Astrocyte (in vitro differentiated cells and primary cell): ENCODE measurements around the gene DPM3. TPM values are rescaled to one million over a fixed set of nuclear protein-coding genes. Genes with fewer than 3 reads are reported as not detected.

Experiments
- DNase-seq: peaks from one replicate; pipeline ENCODE4 v3.0.0-alpha.2; 2010; ENCODE audit warnings: low read depth
- FAIRE-seq: peaks from 2 replicates; lab custom pipeline; 2011; peaks lifted over from hg19 to GRCh38; lab: Jason Lieb, UNC
- H2AFZ ChIP-seq: 2 replicates; pipeline ENCODE4 v1.6.0; 2012; ENCODE audit warnings: low read depth, low read length, inconsistent platforms
- H3K27ac ChIP-seq: 2 replicates; pipeline ENCODE4 v1.5.1; 2011; ENCODE audit warnings: low read depth, low read length, inconsistent platforms
- H3K27me3 ChIP-seq: 2 replicates; pipeline ENCODE4 v1.6.0; 2011; ENCODE audit warnings: low read length, inconsistent platforms; ENCODE audit not compliant: insufficient read depth
- H3K36me3 ChIP-seq: 2 replicates; pipeline ENCODE4 v1.5.1; 2011; ENCODE audit warnings: low read length, inconsistent platforms; ENCODE audit not compliant: insufficient read depth
- H3K4me1 ChIP-seq: 2 replicates; pipeline ENCODE4 v1.5.1; 2011; ENCODE audit warnings: low read length, inconsistent platforms; ENCODE audit not compliant: insufficient read depth
- H3K4me2 ChIP-seq: 2 replicates; pipeline ENCODE4 v1.6.0; 2012; ENCODE audit warnings: low read length, inconsistent platforms
- H3K4me3 ChIP-seq: 2 replicates; pipeline ENCODE4 v1.5.1; 2011; ENCODE audit warnings: low read depth, mild to moderate bottlenecking, low read length, inconsistent platforms; ENCODE audit not compliant: insufficient read depth
- H3K79me2 ChIP-seq: 2 replicates; pipeline ENCODE4 v1.6.0; 2012; ENCODE audit warnings: mild to moderate bottlenecking, low read length, inconsistent platforms; ENCODE audit not compliant: insufficient read depth
- H3K9ac ChIP-seq: 2 replicates; pipeline ENCODE4 v1.6.0; 2012; ENCODE audit warnings: mild to moderate bottlenecking, low read length, inconsistent platforms
- H3K9me3 ChIP-seq: 2 replicates; pipeline ENCODE4 v1.5.1; 2012; ENCODE audit warnings: low read depth, mild to moderate bottlenecking, low read length, inconsistent platforms; ENCODE audit not compliant: insufficient read depth
- H4K20me1 ChIP-seq: 2 replicates; pipeline ENCODE4 v1.6.0; 2012; ENCODE audit warnings: low read length, inconsistent platforms; ENCODE audit not compliant: insufficient read depth
- H3K27ac Mint-ChIP-seq: one replicate; pipeline ENCODE4 v1.8.0; 2021; ENCODE audit warnings: mild to moderate bottlenecking, mixed read lengths; ENCODE audit not compliant: unreplicated experiment
- H3K27me3 Mint-ChIP-seq: one replicate; pipeline ENCODE4 v1.8.0; 2021; ENCODE audit warnings: low read depth, mixed read lengths; ENCODE audit not compliant: unreplicated experiment
- H3K36me3 Mint-ChIP-seq: one replicate; pipeline ENCODE4 v1.8.0; 2021; ENCODE audit warnings: low read depth, mixed read lengths; ENCODE audit not compliant: unreplicated experiment
- H3K4me1 Mint-ChIP-seq: one replicate; pipeline ENCODE4 v1.8.0; 2021; ENCODE audit warnings: low read depth, mixed read lengths; ENCODE audit not compliant: unreplicated experiment
- H3K4me3 Mint-ChIP-seq: one replicate; pipeline ENCODE4 v1.8.0; 2021; ENCODE audit warnings: mild to moderate bottlenecking, moderate library complexity, mixed read lengths; ENCODE audit not compliant: unreplicated experiment
- H3K9me3 Mint-ChIP-seq: one replicate; pipeline ENCODE4 v1.8.0; 2021; ENCODE audit warnings: mild to moderate bottlenecking, mixed read lengths; ENCODE audit not compliant: unreplicated experiment
- CTCF ChIP-seq: IDR thresholded peaks from 2 replicates; pipeline ENCODE4 v1.5.1; 2011; ENCODE audit warnings: low read depth, mild to moderate bottlenecking, inconsistent platforms, low read length, moderate library complexity; ENCODE audit not compliant: insufficient read depth
- EZH2 ChIP-seq: IDR thresholded peaks from 2 replicates; pipeline ENCODE4 v1.6.1; 2012; ENCODE audit warnings: mild to moderate bottlenecking, low read length, inconsistent platforms; ENCODE audit not compliant: insufficient read depth
- total RNA-seq: library from RNA; stranded (reverse); gene quantifications from 2 replicates; pipeline ENCODE4 v1.2.1, GENCODE V29; 2021

The DPM3 gene
- total RNA-seq, 1 donor from 2014 or later: 31.0 TPM

- H3K27ac ChIP-seq: no peak overlapping the region
- no peak overlapping the region for H3K4me2 ChIP-seq
- H3K27me3 ChIP-seq: peaks cover 17% of the 10 kb centered on the region
- H3K36me3 ChIP-seq: no peaks in the 10 kb centered on the region
- Mint-ChIP-seq H3K9me3 (no peaks in the 10 kb centered on the region), H3K27ac (no peak overlapping the region), H3K27me3 (peaks cover 11% of the 10 kb centered on the region), H3K4me1 (peaks cover 10% of the 10 kb centered on the region), H3K36me3 (no peaks in the 10 kb centered on the region), H3K4me3 (no peak overlapping the region)
- no peak overlapping the region for H2AFZ ChIP-seq
- H3K4me1 ChIP-seq: peaks cover 7% of the 10 kb centered on the region
- no peaks in the 10 kb centered on the region for H4K20me1 ChIP-seq
- FAIRE-seq (no peak), DNase-seq (no peak)
- no peak overlapping the region for H3K9ac ChIP-seq
- no peaks in the 10 kb centered on the region for H3K9me3 ChIP-seq
- H3K4me3 ChIP-seq: no peak overlapping the region
- TF ChIP-seq EZH2 (no peak), CTCF (no peak)
- H3K79me2 ChIP-seq: no peaks in the 10 kb centered on the region
Measured at GRCh38 chr1:155094622-155094948, 45.7 kb downstream of the DPM3 start.

- no peak for TF ChIP-seq EZH2
- peak; percentile 22 for TF ChIP-seq CTCF
- peaks cover 10% of the 10 kb centered on the region for H3K4me1 Mint-ChIP-seq
- no peaks in the 10 kb centered on the region for H3K9me3 Mint-ChIP-seq
- H3K27me3 Mint-ChIP-seq: peaks cover 11% of the 10 kb centered on the region
- Histone ChIP-seq H3K36me3 (no peaks in the 10 kb centered on the region), H3K9ac (no peak overlapping the region), H3K4me2 (no peak overlapping the region), H3K79me2 (no peaks in the 10 kb centered on the region), H3K27me3 (peaks cover 16% of the 10 kb centered on the region), H3K4me1 (peaks cover 7% of the 10 kb centered on the region), H2AFZ (peak overlapping the region; percentile 43), H3K27ac (no peak overlapping the region), H3K9me3 (no peaks in the 10 kb centered on the region), H3K4me3 (no peak overlapping the region), H4K20me1 (no peaks in the 10 kb centered on the region)
- no peak overlapping the region for H3K4me3 Mint-ChIP-seq
- H3K27ac Mint-ChIP-seq: no peak overlapping the region
- peak; percentile 38 for DNase-seq
- no peak for FAIRE-seq
- H3K36me3 Mint-ChIP-seq: no peaks in the 10 kb centered on the region
Measured at GRCh38 chr1:155093911-155094621, 46.3 kb downstream of the DPM3 start.

- DNase-seq: no peak
- Mint-ChIP-seq H3K27me3 (peaks cover 13% of the 10 kb centered on the region), H3K27ac (no peak overlapping the region), H3K9me3 (no peaks in the 10 kb centered on the region), H3K4me3 (no peak overlapping the region), H3K4me1 (peaks cover 10% of the 10 kb centered on the region), H3K36me3 (no peaks in the 10 kb centered on the region)
- Histone ChIP-seq H3K9ac (no peak overlapping the region), H3K4me2 (no peak overlapping the region), H3K4me1 (peaks cover 7% of the 10 kb centered on the region), H2AFZ (no peak overlapping the region), H3K9me3 (no peaks in the 10 kb centered on the region), H3K36me3 (no peaks in the 10 kb centered on the region), H3K79me2 (no peaks in the 10 kb centered on the region), H3K4me3 (no peak overlapping the region), H3K27me3 (peaks cover 16% of the 10 kb centered on the region), H4K20me1 (no peaks in the 10 kb centered on the region), H3K27ac (no peak overlapping the region)
- TF ChIP-seq EZH2: no peak
- TF ChIP-seq CTCF: no peak
- no peak for FAIRE-seq
Measured at GRCh38 chr1:155092641-155093040, 47.7 kb downstream of the DPM3 start.
